GM18867 (cell line): ENCODE data around the gene RAB34.
"Not testable (repeated sequence)": the region's sequence is repeated elsewhere in the genome, so short reads cannot be mapped to it uniquely, and the experiment has no call there.

Source experiments
- ATAC-seq: cut with Tn5 transposase; IDR thresholded peaks from one replicate; pipeline ENCODE4 v1.9.1; 2021; ENCODE audit warnings: mild to moderate bottlenecking, moderate library complexity; ENCODE audit not compliant: unreplicated experiment

Gene RAB34

GRCh38 chr17:28729950-28730330 lies 12.3 kb upstream of the RAB34 start:
- ATAC-seq = no peak

- peak; percentile 45 for ATAC-seq
Observed at GRCh38 chr17:28728364-28729200, 10.9 kb upstream of the RAB34 start, which contains the start of gene NEK8. TSS of gene NEK8 (plus strand) at chr17:28728788. CDS start at chr17:28728814, 26 bp downstream.

DNA sequence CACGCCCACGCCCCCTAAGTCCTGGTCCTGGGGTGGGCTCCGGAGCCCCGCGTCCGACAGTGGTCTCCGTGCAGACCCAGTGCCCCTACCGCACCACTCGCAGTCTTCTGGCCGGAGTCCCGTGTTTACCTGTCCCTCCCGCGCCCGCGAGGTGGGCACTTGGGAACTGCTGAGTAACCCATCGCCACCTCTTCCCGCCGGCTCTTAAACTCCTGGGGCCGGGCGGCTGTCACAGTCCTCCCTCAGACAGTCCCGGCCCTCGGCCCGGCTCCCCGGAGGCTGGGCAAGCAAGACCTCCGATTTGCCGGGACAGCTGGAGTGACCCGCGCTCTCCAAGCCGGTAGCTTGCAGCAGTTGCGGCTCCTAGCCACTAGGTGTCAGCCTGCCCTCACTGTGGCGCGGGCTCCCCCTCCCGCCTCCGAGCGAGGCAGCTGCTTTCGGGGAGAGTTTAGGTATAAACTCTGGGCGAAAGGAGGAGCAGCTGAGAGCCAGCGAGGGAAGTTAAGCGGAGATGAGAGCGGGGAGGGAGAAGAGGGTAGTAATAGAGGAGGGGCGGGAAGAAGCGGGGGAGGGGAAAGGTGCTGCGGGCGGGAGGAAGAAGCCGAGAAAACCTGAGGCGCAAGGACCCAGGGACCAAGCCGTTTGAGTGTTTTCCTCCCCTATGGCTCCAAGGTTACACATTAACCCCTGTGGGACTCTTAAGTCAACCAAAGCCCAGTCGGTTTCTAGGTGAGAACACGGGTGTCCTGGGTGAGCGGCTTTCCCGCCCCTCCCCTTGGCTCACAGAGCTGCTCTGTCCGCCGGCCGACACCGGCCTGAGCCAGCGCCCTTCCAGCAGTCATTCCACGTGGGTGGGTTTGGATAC lies 9.2 kb upstream of the RAB34 start:
- peak; percentile 49 for ATAC-seq

DNA sequence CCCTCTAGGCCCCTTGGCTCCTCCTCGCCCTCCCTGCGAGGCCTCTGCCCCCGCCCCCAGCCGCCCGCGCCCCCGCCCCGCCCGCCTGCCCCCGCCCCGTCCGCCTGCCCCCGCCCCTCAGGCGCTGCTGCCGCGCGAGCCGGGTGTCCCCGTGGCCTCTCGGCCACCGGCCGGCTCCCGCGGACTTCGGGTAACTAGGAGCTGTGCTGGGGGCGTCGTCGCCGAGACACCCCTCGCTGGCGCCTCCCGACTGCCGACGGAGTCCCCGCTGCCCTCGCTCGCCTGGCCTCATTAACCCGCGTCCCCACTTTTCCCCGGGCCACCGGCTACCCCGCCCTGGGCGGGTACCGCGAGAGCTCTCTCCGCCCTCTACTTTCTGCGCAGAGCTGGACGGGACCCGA lies 8.6 kb upstream of the RAB34 start, which contains the start of gene TLCD1:
Gene TLCD1 (minus strand): TSS at position 8 of the 401 bp plus-strand sequence. CDS start 136 bp downstream, outside the sequence.
- peak; percentile 21 for ATAC-seq

DNA sequence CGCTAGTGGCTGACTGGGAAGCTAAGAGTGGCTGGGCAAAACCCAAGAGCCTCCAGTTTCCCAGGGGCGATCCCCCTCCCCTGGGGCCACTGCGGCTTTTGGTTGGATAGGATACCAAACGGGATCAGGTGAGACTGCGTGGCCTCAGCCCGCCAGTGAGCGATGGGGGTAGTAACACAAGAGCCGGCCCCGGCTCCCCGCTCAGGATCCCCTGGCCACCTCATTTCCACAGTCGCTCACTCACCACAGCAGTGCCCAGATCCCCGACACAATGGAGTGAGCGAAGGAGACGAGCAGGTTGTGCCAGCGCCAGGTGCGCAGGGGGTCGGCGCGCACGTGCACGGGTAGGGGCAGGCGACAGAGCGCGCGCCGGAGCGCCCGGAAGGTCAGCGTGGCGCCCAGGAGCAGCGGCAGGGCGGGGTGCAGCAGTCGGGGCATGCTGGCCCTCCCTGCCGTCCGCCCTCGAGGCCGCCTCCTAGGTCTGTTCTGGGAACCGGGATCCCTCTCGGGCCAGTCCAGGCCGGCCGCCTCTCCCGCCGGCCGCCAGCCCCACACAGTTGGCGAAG lies 8.1 kb upstream of the RAB34 start:
- peak; percentile 5 for ATAC-seq

DNA sequence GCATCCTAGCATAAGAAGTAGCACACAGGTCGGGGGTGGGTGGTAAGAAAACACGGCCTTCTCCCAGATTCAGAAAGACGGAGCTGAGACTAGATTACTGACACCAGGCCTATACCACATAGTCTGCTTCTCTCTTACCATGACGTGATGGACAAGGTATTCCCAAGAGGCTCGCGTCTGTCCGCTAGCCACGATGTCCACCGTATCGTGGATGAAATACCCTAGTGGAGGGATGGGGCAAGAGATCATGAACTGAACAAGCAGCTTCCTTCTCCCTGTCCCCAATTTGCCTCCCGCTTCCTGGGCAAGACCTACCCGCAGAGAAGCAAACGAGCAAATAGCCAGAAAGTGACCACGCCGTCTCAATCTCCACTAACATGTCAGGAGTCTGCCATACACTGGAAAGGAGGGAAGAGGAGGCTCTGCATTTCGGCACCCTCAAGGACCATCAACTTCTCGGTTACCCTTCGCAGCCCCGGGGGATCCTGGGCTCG lies 7.5 kb upstream of the RAB34 start:
- ATAC-seq = no peak

GRCh38 chr17:28724500-28725165 lies 7.0 kb upstream of the RAB34 start:
- ATAC-seq = no peak

- not testable (repeated sequence) for ATAC-seq
Observed at GRCh38 chr17:28723836-28724499, 6.3 kb upstream of the RAB34 start.

DNA sequence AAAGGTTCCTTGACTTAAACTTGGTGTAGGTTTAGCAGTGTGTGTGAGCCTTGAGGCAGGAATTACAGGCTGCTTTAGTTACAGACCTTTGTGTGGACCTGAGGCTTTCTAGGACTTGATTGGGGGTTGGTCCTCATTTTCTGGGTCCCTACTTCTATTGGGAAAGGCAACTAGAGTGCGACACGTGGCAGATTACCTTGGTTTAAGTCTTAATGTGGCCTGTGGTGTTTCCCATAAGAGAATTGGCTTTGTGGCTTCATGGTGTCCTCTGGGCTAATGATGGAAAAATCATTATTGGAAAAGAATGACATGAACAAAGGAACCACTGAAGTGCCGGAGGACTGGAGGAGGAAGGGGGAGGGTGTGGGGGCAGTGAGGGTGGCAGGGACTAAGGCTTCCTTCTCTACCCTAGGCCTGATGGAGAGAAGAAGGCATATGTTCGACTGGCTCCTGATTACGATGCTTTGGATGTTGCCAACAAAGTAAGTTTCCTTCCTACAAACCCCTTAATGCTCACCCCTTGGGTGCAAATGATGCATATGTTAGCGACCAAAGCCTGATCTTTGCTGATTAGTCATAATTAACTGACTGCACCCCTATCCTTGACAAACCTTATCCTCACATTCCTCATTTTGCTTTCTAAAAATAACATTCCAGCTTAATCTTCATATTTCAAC lies 5.6 kb upstream of the RAB34 start:
- ATAC-seq = no peak

DNA sequence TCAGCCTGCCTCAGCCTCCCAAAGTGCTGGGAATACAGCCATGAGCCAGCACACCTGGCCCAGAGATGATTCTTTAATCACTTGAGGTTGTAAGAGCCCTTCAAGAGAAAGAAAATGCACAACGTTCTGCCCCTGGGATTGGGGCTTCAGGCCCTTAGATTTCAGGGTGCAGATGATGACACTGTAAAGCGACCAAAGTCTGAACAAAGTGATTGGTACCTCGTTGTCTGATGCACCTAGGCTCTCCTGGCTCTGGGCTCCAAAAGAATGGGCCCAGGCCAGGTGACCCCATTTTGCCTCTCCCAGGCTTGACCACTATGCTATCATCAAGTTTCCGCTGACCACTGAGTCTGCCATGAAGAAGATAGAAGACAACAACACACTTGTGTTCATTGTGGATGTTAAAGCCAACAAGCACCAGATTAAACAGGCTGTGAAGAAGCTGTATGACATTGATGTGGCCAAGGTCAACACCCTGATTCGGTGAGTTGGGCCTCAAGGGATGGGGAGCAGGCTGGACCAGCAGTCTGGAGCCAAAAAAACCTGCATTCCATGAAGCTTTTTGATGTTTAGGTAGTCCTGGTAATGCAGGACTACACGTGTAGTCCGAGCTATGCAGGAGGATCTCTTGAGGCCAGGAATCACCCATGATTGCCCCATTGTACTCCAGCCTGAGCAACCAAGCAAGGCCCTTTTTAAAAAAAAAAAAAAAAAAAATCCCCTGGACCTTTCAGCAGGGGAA lies 4.9 kb upstream of the RAB34 start:
- no peak for ATAC-seq

DNA sequence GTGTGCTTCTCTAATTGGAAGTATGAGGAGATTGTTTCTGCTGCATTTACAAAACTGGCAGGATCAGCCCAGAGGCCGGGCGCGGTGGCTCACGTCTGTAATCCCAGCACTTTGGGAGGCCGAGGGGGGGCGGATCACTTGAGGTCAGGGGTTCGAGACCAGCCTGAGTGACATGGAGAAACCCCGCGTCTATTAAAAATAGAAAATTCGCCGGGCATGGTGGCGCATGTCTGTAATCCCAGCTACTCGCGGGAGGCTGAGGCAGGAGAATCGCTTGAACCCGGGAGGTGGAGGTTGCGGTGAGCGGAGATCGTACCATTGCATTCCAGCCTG lies 3.3 kb upstream of the RAB34 start:
- not testable (repeated sequence) for ATAC-seq

DNA sequence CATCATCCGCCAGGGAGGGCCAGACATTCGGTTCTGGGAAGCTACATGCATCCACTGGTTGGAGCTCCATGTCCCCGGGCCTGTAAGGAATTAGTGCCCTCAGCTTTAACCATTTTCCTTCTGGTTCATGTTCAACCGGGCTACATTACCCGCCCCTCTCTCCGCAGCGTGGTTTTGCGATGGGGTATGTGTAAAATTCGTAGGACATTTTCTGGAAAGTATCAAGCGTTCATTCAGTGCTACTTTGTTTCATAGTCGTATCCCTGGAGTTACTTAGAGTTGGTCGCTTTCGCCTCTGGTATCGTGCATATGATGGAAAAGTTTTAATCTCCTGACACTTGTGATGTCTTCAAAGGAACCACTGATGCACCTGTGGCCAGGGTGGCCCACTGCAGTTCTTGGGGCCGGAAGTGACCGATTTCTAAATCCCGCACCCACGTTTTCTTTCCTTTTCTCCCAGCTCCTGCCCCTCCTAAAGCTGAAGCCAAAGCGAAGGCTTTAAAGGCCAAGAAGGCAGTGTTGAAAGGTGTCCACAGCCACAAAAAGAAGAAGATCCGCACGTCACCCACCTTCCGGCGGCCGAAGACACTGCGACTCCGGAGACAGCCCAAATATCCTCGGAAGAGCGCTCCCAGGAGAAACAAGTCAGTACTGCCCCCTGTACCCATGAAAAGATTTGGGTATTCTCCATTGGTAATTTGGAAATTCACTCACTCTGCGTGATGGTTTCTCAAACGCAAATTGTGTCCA lies 2.8 kb upstream of the RAB34 start:
- ATAC-seq = no peak

GRCh38 chr17:28719021-28719433 lies 1.4 kb upstream of the RAB34 start:
- no peak for ATAC-seq

DNA sequence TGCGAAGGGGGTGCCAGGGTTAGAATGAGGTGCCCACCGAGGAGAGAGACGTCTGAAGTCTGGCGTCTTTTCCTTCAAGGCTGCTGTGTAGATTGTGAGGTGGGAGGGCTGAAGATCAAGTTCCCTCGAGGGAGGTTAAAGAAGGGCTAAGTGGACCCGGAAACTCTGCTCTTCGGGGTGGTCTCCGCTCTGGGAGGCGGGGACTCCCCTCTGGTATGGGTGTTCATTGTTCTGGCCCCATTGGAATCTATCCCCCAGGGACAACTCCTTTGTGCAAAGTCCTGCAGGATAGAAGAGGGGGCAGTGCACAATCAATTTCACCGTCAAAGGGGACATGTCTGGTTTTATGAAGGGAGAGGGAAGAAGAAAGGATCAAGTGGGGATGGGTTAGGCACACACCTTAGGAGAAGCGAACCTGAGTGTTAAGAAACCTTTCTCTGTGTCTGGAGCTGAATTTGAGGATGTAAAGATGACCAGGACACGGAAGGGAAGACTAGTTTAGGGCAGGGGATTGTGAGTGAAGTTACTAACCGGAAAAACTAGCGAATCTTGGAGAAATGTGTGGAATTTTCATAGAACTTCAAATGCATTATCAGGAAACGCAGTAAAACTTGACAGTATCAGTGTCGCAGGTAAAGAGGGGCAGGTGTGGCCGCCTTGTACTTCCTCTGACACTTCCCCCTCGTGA lies 809 bp upstream of the RAB34 start:
- no peak for ATAC-seq

DNA sequence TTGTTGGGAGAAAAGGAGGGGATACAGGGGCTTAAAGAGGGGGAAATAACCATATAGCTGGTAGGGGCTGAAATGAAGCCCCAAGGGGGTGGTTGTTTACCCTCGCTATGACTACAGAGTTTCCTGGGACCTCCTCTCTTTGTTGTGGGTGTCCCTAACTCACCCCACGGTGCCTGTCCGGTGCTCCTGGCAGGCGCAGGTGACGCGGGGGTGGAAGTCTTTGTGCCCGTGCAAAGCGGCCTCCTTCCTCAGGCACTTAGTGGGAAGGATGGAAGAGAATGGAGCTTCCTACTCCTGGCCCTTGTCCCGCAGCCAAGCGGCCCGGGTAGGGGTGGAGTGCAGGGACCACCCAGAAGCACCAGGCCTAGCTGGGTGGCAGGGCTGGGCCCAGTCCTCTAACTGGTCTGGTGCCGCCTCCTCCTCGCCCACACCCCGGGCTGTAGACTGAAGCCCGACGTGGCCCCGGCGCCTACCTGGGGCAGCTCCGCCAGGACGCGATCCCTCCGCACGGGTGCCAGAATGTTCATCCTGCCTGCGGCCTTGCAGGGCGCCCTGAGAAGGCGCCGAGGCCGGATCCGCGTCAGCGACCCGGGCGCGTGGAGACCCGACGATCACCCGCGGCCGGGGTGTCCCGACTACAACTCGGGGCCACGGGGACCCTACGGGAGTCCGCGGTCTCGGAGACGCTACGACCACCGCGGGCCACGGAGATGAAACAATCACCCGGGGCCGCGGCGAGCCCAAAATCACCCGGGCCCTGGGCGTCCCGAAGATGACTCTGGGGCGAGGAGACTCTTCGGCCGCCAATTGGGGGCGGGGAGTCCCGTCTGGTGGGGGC lies 709 bp downstream of the RAB34 start:
- no peak for ATAC-seq

- ATAC-seq = no peak
Observed at GRCh38 chr17:28715217-28715616, 2.5 kb downstream of the RAB34 start.

- no peak for ATAC-seq
Observed at GRCh38 chr17:28714281-28714680, 3.4 kb downstream of the RAB34 start.
